Esophagus muscularis mucosa (tissue), 3 donors: ENCODE results near the gene CPNE6.

Experiments used
- CTCF ChIP-seq, 3 experiments: fragments of 200-600 bp in 2 of 3; fragments of 450-650 bp in 1 of 3; sonication (generic) in 2 of 3; IDR thresholded peaks; one replicate each; pipeline ENCODE4 v1.5.1; 2017 to 2019; ENCODE audit warnings: antibody characterized with exemption in 3 of 3, mild to moderate bottlenecking in 2 of 3, moderate library complexity in 1 of 3
- POLR2A ChIP-seq: fragments of 450-650 bp; IDR thresholded peaks from one replicate; pipeline ENCODE4 v1.6.1; 2017; ENCODE audit warnings: antibody characterized with exemption, moderate library complexity, mild to moderate bottlenecking, low read depth
- POLR2AphosphoS5 ChIP-seq, 2 donors: sonication (generic); formaldehyde crosslinking; IDR thresholded peaks; one replicate each; pipeline ENCODE4 v1.6.1; 2017; ENCODE audit warnings: antibody characterized with exemption in 2 of 2

GRCh38 chr14:24081739-24082211 is 10.4 kb downstream of the CPNE6 start:
- TF ChIP-seq POLR2AphosphoS5 (IDR thresholded peaks at IDR 0.05) = no peak
- TF ChIP-seq CTCF (IDR thresholded peaks at IDR 0.05) = no peak
- TF ChIP-seq POLR2A = no peak
